HT1080 (cell line): ENCODE data around the gene TELO2. TPM values are rescaled to one million over a fixed set of nuclear protein-coding genes. Genes with fewer than 3 reads are reported as not detected.

Source experiments
- DNase-seq: peaks from one replicate; pipeline ENCODE4 v3.0.0-alpha.2; 2015; ENCODE audit warnings: low read depth
- total RNA-seq: library from RNA; depleted of rRNA; stranded (reverse); fragments of >200 nt; shearing (Covaris generic); gene quantifications from 2 replicates; pipeline ENCODE4 v1.2.3, GENCODE V29; 2014

Gene TELO2
- total RNA-seq, 1 experiment from 2014 or later: 35.6 TPM

GRCh38 chr16:1535391-1536291, 42.5 kb downstream of the TELO2 start:
- DNase-seq: no peak

- DNase-seq: no peak
Observed at GRCh38 chr16:1536601-1537000, 43.4 kb downstream of the TELO2 start.

GRCh38 chr16:1537138-1537577, 44.0 kb downstream of the TELO2 start:
- no peak for DNase-seq

GRCh38 chr16:1537763-1538289, 44.7 kb downstream of the TELO2 start:
- DNase-seq: no peak

- DNase-seq: no peak
Observed at GRCh38 chr16:1538804-1539520, 45.8 kb downstream of the TELO2 start.

- DNase-seq: no peak
Observed at GRCh38 chr16:1539720-1540555, 46.8 kb downstream of the TELO2 start.

- DNase-seq: no peak
Observed at GRCh38 chr16:1540556-1540855, 47.3 kb downstream of the TELO2 start.

GRCh38 chr16:1541293-1542165, 48.4 kb downstream of the TELO2 start:
- no peak for DNase-seq

GRCh38 chr16:1542166-1542500, 49.0 kb downstream of the TELO2 start:
- no peak for DNase-seq

GRCh38 chr16:1542533-1542932, 49.4 kb downstream of the TELO2 start:
- no peak for DNase-seq

- DNase-seq: peak; percentile 96
Observed at GRCh38 chr16:1543085-1543896, 50.1 kb downstream of the TELO2 start.

GRCh38 chr16:1545044-1546040, 52.2 kb downstream of the TELO2 start:
- DNase-seq: no peak

- no peak for DNase-seq
Observed at GRCh38 chr16:1546430-1546829, 53.3 kb downstream of the TELO2 start.

GRCh38 chr16:1548233-1548632, 55.1 kb downstream of the TELO2 start:
- DNase-seq: no peak

- no peak for DNase-seq
Observed at GRCh38 chr16:1548727-1549126, 55.6 kb downstream of the TELO2 start.

GRCh38 chr16:1550069-1550468, 56.9 kb downstream of the TELO2 start:
- DNase-seq: no peak

GRCh38 chr16:1550696-1551095, 57.5 kb downstream of the TELO2 start:
- no peak for DNase-seq

GRCh38 chr16:1551166-1551565, 58.0 kb downstream of the TELO2 start:
- no peak for DNase-seq

GRCh38 chr16:1552129-1552528, 59.0 kb downstream of the TELO2 start:
- DNase-seq: no peak
